H9 (cell line): Measurements from ENCODE around the gene CCDC102B. TPM values are rescaled to one million over a fixed set of nuclear protein-coding genes. Genes with fewer than 3 reads are reported as not detected.

Experiments used
- DNase-seq: peaks from one replicate; pipeline ENCODE4 v3.0.0-alpha.2; 2017
- H2AFZ ChIP-seq: one replicate; pipeline ENCODE4 v1.6.1; 2013; ENCODE audit warnings: mild to moderate bottlenecking, low read length, control low read depth, moderate library complexity
- H2AK5ac ChIP-seq: 2 replicates; pipeline ENCODE4 v1.6.1; 2013; ENCODE audit warnings: low read length, control low read depth, mixed read lengths; ENCODE audit not compliant: insufficient read length
- H2BK120ac ChIP-seq: one replicate; pipeline ENCODE4 v1.6.1; 2013; ENCODE audit warnings: low read depth, mild to moderate bottlenecking, low read length, control low read depth, inconsistent platforms; ENCODE audit not compliant: poor library complexity, severe bottlenecking
- H2BK12ac ChIP-seq: 2 replicates; pipeline ENCODE4 v1.6.1; 2013; ENCODE audit warnings: low read length, control low read depth, mixed read lengths, low read depth; ENCODE audit not compliant: insufficient read length
- H2BK15ac ChIP-seq: 2 replicates; pipeline ENCODE4 v1.6.1; 2013; ENCODE audit warnings: low read depth, low read length, control low read depth
- H2BK20ac ChIP-seq: one replicate; pipeline ENCODE4 v1.6.1; 2013; ENCODE audit warnings: low read depth, mild to moderate bottlenecking, low read length, control low read depth, inconsistent platforms; ENCODE audit not compliant: poor library complexity, severe bottlenecking
- H2BK5ac ChIP-seq: 2 replicates; pipeline ENCODE4 v1.6.1; 2013; ENCODE audit warnings: low read length, control low read depth, mixed read lengths; ENCODE audit not compliant: insufficient read length
- H3K14ac ChIP-seq: 2 replicates; pipeline ENCODE4 v1.6.1; 2013; ENCODE audit warnings: low read length, control low read depth; ENCODE audit not compliant: insufficient read depth
- H3K18ac ChIP-seq: 2 replicates; pipeline ENCODE4 v1.6.1; 2013; ENCODE audit warnings: low read depth, mild to moderate bottlenecking, mixed read lengths, low read length, control low read depth; ENCODE audit not compliant: insufficient read length
- H3K23ac ChIP-seq: 2 replicates; pipeline ENCODE4 v1.6.1; 2013; ENCODE audit warnings: low read length, control low read depth, mixed read lengths, low read depth; ENCODE audit not compliant: insufficient read length
- H3K23me2 ChIP-seq: 2 replicates; pipeline ENCODE4 v1.6.1; 2013; ENCODE audit warnings: low read depth, mild to moderate bottlenecking, mixed read lengths, low read length, control low read depth; ENCODE audit not compliant: insufficient read length, poor library complexity, severe bottlenecking
- H3K27ac ChIP-seq: 2 replicates; pipeline ENCODE4 v1.5.1; 2013; ENCODE audit warnings: low read length, control low read depth, mixed read lengths, low read depth; ENCODE audit not compliant: insufficient read length
- H3K27me3 ChIP-seq: 2 replicates; pipeline ENCODE4 v1.6.1; 2013; ENCODE audit warnings: low read length, control low read depth, inconsistent platforms; ENCODE audit not compliant: insufficient read depth
- H3K4ac ChIP-seq: 2 replicates; pipeline ENCODE4 v1.6.1; 2013; ENCODE audit warnings: low read depth, mild to moderate bottlenecking, control low read depth, inconsistent platforms, low read length, moderate library complexity
- H3K4me1 ChIP-seq: 2 replicates; pipeline ENCODE4 v1.6.1; 2013; ENCODE audit warnings: low read length, control low read depth, inconsistent platforms; ENCODE audit not compliant: insufficient read depth
- H3K4me2 ChIP-seq: 2 replicates; pipeline ENCODE4 v1.6.1; 2013; ENCODE audit warnings: low read length, control low read depth, mixed read lengths; ENCODE audit not compliant: insufficient read length, insufficient read depth
- H3K56ac ChIP-seq: 2 replicates; pipeline ENCODE4 v1.6.1; 2013; ENCODE audit warnings: low read depth, mild to moderate bottlenecking, mixed read lengths, low read length, control low read depth; ENCODE audit not compliant: insufficient read length
- H3K79me1 ChIP-seq: 2 replicates; pipeline ENCODE4 v1.6.1; 2013; ENCODE audit warnings: low read depth, mild to moderate bottlenecking, moderate library complexity, low read length, control low read depth, inconsistent platforms; ENCODE audit not compliant: insufficient read depth, poor library complexity, severe bottlenecking
- H3K79me2 ChIP-seq: 2 replicates; pipeline ENCODE4 v1.6.1; 2013; ENCODE audit warnings: low read length, control low read depth, inconsistent platforms; ENCODE audit not compliant: insufficient read depth
- H3K9ac ChIP-seq: 2 replicates; pipeline ENCODE4 v1.6.1; 2013; ENCODE audit warnings: low read length, control low read depth, mixed read lengths; ENCODE audit not compliant: insufficient read length; ENCODE audit errors: extremely low read depth
- H3K9me3 ChIP-seq: one replicate; pipeline ENCODE4 v1.6.1; 2013; ENCODE audit warnings: low read depth, low read length, inconsistent platforms; ENCODE audit not compliant: control insufficient read depth
- H3T11ph ChIP-seq: one replicate; pipeline ENCODE4 v1.6.1; 2013; ENCODE audit warnings: mild to moderate bottlenecking, low read length, control low read depth, inconsistent platforms
- H4K20me1 ChIP-seq: one replicate; pipeline ENCODE4 v1.6.1; 2013; ENCODE audit not compliant: control insufficient read depth, insufficient read length, insufficient read depth
- H4K5ac ChIP-seq: 2 replicates; pipeline ENCODE4 v1.6.1; 2013; ENCODE audit warnings: low read depth, mild to moderate bottlenecking, mixed read lengths, low read length, control low read depth; ENCODE audit not compliant: insufficient read length
- H4K8ac ChIP-seq: replicated peaks from 2 replicates; pipeline ENCODE4 v1.6.1; 2013; ENCODE audit warnings: low read length, control low read depth, mixed read lengths, low read depth; ENCODE audit not compliant: insufficient read length
- H4K91ac ChIP-seq: 2 replicates; pipeline ENCODE4 v1.6.1; 2013; ENCODE audit warnings: low read depth, mild to moderate bottlenecking, moderate library complexity, mixed read lengths, low read length, control low read depth; ENCODE audit not compliant: insufficient read length
- H3K27ac Mint-ChIP-seq, 3 experiments: 2 replicates in 2 of 3; 3 replicates in 1 of 3; pipeline ENCODE4 v1.8.0; 2020 to 2021; ENCODE audit warnings: mixed read lengths in 3 of 3, mild to moderate bottlenecking in 1 of 3, moderate library complexity in 1 of 3
- H3K27me3 Mint-ChIP-seq: 2 replicates; pipeline ENCODE4 v1.8.0; 2021; ENCODE audit warnings: low read depth, mild to moderate bottlenecking, moderate library complexity, mixed read lengths
- H3K36me3 Mint-ChIP-seq, 3 experiments: 2 replicates in 2 of 3; 3 replicates in 1 of 3; pipeline ENCODE4 v1.8.0; 2020 to 2021; ENCODE audit warnings: low read depth in 3 of 3, mixed read lengths in 3 of 3; ENCODE audit not compliant: insufficient read depth in 1 of 3
- H3K4me1 Mint-ChIP-seq, 2 experiments: 2 replicates each; pipeline ENCODE4 v1.8.0; 2020; ENCODE audit warnings: mixed read lengths in 2 of 2
- H3K4me3 Mint-ChIP-seq, 2 experiments: 2 replicates in 1 of 2; 3 replicates in 1 of 2; pipeline ENCODE4 v1.8.0; 2020 to 2021; ENCODE audit warnings: mild to moderate bottlenecking in 2 of 2, mixed read lengths in 2 of 2, moderate library complexity in 1 of 2
- H3K9me3 Mint-ChIP-seq, 2 experiments: 2 replicates in 1 of 2; 3 replicates in 1 of 2; pipeline ENCODE4 v1.8.0; 2020; ENCODE audit warnings: mild to moderate bottlenecking in 2 of 2, mixed read lengths in 2 of 2, moderate library complexity in 1 of 2
- WGBS: extraction: QIAGEN DNeasy Blood & Tissue Kit; methylation state at CpG from one replicate; pipeline ENCODE4 v1.1.7; 2013; ENCODE audit warnings: missing lambda C conversion rate, low lambda C conversion rate, mixed read lengths; ENCODE audit not compliant: insufficient read length; ENCODE audit errors: extremely low coverage; 5-methylcytosine and 5-hydroxymethylcytosine counted together
- total RNA-seq: library from RNA; stranded (reverse); gene quantifications from 2 replicates; pipeline ENCODE4 v1.2.1, GENCODE V29; 2021
- TF ChIP-seq, protein P1 (sequence below): fragments of 200-600 bp; sonication (generic); conservative IDR thresholded peaks from 3 replicates; pipeline ENCODE4 v1.8.0; 2021; ENCODE audit warnings: antibody characterized with exemption, mild to moderate bottlenecking

The CCDC102B gene
- total RNA-seq, 1 experiment from 2014 or later = 1.2 TPM

DNA sequence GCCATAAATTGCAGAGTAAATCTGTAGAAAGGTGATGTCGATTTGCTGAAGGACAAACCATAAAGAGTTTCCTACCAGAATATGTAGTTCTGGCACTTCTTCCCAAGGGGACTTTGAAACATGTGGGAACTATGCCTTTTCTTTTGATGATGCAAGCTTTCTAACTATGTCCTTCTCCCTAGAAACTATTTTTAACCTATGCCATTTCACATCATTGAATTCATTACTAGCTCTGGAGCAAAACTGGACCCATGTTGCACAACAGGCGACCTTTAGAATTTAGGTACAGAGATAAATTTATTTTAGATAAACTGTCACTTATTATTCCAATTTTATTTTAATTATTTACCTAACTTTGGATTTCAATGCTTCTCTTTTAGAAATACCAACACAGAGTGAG, 186.5 kb downstream of the CCDC102B start:
- Mint-ChIP-seq H3K4me3 (no peak overlapping the region), H3K36me3 (no peaks in the 10 kb centered on the region; a peak in 2 of 7 replicates), H3K27ac (no peak overlapping the region), H3K27me3 (no peaks in the 10 kb centered on the region), H3K9me3 (peaks cover 0 to 6% of the 10 kb centered on the region in 2 experiments; a peak in 2 of 5 replicates), H3K4me1 (no peaks in the 10 kb centered on the region)
- no peaks in the 10 kb centered on the region for H4K20me1 ChIP-seq
- H2AK5ac ChIP-seq = no peak overlapping the region
- no peak overlapping the region for H3K14ac ChIP-seq
- H2AFZ ChIP-seq = no peak overlapping the region
- H3K4ac ChIP-seq = no peak overlapping the region
- TF ChIP-seq, protein P1, sequence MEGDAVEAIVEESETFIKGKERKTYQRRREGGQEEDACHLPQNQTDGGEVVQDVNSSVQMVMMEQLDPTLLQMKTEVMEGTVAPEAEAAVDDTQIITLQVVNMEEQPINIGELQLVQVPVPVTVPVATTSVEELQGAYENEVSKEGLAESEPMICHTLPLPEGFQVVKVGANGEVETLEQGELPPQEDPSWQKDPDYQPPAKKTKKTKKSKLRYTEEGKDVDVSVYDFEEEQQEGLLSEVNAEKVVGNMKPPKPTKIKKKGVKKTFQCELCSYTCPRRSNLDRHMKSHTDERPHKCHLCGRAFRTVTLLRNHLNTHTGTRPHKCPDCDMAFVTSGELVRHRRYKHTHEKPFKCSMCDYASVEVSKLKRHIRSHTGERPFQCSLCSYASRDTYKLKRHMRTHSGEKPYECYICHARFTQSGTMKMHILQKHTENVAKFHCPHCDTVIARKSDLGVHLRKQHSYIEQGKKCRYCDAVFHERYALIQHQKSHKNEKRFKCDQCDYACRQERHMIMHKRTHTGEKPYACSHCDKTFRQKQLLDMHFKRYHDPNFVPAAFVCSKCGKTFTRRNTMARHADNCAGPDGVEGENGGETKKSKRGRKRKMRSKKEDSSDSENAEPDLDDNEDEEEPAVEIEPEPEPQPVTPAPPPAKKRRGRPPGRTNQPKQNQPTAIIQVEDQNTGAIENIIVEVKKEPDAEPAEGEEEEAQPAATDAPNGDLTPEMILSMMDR = no peak
- H3K4me1 ChIP-seq = no peaks in the 10 kb centered on the region
- H3T11ph ChIP-seq = no peak overlapping the region
- H4K91ac ChIP-seq = no peak overlapping the region
- no peak overlapping the region for H3K23ac ChIP-seq
- H2BK15ac ChIP-seq = no peak overlapping the region
- no peak overlapping the region for H3K18ac ChIP-seq
- H3K27ac ChIP-seq = no peak overlapping the region
- H3K9me3 ChIP-seq = no peaks in the 10 kb centered on the region
- no CpG with 5 or more reads among the region's 2 CpGs for WGBS
- no peaks in the 10 kb centered on the region for H3K79me1 ChIP-seq
- H3K27me3 ChIP-seq = no peaks in the 10 kb centered on the region
- H4K5ac ChIP-seq = no peak overlapping the region
- no peaks in the 10 kb centered on the region for H3K23me2 ChIP-seq
- DNase-seq = no peak
- H3K56ac ChIP-seq = no peak overlapping the region
- H2BK5ac ChIP-seq = no peak overlapping the region
- H2BK20ac ChIP-seq = no peak overlapping the region
- no peak overlapping the region for H3K9ac ChIP-seq
- H2BK12ac ChIP-seq = no peak overlapping the region
- H4K8ac ChIP-seq = no peak overlapping the region
- H2BK120ac ChIP-seq = no peak overlapping the region
- no peak overlapping the region for H3K4me2 ChIP-seq
- no peaks in the 10 kb centered on the region; the same call in 1 of the 2 replicates for H3K79me2 ChIP-seq
